ENCODE measurements around the gene PIN1.
"Not testable (repeated sequence)": the region's sequence is repeated elsewhere in the genome, so short reads cannot be mapped to it uniquely, and the experiment has no call there.

Gene PIN1

DNA sequence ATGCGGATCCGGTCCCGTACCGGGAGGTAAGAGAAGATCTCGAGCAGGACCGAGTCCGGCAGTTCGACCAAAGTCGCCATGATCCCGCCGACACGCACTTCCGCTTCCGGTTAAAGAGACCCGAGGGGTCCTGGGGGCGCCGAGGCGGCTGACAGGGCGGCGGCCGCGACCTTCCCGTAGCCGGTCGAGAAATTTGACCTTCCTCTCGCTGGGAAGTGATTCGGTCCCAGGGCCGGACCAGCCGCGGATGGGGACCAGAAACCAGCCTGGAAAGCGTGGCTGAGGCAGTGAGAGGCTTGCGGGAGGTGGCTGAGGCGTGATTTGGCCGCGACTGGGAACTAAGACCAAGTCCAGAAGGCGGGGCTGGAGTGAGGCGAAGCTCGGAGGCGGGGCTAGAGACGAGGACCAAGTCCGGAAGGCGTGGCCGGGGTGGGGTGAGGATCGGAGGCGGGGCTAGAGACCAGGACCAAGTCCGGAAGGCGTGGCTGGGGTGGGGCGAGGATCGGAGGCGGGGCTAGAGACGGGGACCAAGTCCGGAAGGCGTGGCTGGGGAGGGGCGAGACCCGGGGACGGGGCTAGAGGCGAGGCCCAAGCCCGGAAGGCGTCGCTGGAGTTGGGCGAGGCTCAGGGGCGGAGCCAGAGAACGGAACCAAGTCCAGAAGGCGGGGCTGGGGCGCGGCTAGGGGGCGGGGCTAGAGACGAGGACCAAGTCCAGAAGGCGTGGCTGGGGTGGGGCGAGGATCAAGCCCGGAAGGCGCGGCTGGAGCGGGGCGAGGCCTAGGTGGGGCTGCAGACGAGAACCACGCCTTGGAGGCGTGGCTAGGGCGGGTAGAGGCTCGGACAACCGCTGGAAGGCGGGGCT lies 16.2 kb upstream of the PIN1 start, which contains the start of gene FBXL12:
Gene FBXL12 (minus strand): TSS at position 346 of the 862 bp plus-strand sequence. CDS start 266 bp downstream, at position 80.
- DNase-seq = peak; percentile 100

DNA sequence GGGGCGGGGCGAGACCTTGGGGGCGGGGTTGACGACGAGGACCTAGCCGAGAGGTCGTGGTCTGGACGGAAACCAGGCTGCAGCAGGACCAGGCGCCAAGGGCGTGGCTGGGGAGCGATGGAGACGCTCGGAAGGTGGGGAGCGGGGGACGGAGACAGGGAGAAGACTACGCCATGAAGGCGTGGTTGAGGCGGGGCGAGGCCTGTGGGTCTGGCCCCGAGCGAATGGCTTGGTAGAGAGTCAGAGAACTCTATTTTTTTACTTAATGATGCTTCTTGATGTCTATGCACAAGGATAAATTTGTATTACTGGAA lies 15.6 kb upstream of the PIN1 start:
- DNase-seq = no peak

DNA sequence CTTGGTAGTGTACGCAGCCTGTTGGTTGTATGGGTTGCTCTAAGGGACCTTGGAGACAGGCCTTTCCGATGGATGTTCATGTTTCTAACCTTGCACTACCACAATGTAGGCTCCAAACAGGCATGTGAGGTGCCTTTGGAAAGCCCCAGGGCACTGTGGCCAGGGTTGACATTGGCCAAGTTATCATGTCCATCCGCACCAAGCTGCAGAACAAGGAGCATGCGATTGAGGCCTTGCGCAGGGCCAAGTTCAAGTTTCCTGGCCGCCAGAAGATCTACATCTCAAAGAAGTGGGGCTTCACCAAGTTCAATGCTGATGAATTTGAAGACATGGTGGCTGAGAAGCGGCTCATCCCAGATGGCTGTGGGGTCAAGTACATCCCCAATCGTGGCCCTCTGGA lies 15.1 kb upstream of the PIN1 start:
- not testable (repeated sequence) for DNase-seq

DNA sequence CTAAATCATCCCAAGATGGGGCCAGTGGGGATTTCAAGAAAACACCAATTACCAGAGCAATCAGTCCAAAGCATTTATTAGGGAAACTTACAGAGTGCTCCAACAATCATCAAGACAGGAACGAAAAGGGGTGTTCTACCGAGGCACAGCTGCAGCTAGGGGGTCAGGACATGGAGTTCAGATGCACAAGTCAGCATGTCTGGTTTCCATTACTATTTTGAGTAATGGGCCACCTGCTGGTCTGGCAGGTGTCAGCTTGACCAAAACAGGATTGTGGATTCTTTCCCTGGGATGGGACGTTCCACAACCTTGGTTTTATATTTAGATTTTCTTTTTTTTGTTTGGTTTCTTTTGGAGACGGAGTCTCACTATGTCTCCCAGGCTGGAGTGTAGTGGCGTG lies 11.3 kb upstream of the PIN1 start:
- no peak for DNase-seq

DNA sequence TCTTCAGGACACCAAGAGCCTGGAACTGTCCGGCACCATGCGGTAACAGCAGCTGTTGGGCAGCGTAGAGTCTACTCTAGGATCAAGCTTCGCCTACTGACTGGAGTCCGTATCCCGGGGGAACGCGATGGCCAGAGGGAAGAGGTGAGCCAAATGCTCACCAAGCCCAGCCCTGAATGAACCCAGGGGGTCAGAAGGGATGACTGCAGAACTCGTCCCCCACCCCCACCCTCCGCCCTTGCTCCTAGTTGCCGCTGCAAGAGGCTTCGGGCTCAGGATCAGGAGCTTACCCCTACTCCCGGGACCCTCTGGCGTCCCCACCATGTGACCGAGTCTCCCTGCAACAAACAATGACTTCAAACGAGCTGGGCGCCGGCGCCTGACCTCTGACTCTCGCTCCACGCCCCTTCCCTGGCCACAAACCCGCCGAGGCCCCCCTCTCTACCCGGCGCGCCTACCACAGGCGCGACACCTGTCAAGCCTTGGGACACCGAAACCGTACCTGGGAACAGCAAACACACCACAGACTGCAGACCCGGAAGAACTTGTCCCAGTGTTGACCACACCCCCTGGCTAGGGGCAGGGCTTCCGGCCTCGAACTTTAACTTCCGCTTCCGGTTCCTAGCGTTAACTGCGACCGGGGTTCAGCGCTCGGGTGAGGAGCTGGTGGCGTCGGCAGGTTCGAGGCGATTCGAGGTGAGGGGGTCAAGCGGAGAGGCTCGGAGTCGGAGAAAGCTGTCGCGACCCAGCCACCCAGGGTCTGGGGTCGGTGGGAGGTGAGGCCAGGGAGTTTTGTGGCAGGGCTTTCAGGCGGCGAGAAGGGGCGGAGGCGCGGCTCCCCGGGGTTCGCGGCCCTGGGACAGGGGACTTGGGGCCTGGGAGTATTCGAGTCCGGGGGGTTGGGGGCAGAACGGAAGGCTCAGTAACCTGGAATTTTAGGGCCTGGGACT lies 7.6 kb upstream of the PIN1 start, which contains the start of gene UBL5:
Gene UBL5 (plus strand): TSS at position 630 of the 950 bp plus-strand sequence. CDS start 420 bp downstream, outside the sequence.
- DNase-seq = peak; percentile 91 to 94 (median 93)

DNA sequence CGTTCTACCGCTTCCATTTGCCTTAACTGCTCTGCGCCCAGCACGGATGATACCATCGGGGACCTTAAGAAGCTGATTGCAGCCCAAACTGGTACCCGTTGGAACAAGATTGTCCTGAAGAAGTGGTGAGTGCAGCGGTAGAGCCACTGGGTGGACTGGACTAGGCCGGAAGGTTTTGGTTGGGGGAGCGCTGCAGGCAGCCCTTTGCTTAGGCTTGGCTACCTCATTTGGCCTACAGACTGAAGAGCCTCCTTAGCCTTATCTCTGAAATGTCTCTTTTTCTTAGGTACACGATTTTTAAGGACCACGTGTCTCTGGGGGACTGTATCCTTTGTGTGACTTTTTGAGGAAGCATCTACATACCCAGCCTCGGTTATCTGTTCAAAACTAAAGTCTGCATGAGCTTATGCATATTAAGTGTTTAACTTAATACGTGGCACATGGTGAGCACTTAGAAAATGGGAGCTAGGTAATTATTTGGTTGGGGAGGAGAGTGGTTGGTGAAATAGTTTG lies 6.5 kb upstream of the PIN1 start:
- no peak for DNase-seq

DNA sequence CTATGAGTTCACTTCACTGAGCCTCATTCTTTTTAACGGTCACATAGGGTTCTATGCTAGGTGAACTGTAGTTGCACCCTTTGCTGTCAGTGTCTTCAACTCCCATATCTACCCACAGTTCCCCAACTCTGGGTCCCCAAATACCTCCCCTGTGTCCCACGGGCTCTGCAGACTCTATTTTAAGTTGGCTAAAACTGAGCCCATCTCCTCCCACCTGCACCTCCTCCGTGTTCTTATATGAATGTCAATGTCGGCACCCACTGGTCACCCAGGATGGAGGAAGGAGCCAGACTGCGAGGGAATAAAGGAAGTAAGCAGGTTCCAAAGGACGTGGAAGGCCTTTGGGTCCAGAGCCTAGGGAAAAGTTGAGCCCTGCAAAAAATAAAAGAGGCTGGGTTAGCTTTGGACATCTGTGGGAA lies 802 bp upstream of the PIN1 start:
- DNase-seq = no peak

DNA sequence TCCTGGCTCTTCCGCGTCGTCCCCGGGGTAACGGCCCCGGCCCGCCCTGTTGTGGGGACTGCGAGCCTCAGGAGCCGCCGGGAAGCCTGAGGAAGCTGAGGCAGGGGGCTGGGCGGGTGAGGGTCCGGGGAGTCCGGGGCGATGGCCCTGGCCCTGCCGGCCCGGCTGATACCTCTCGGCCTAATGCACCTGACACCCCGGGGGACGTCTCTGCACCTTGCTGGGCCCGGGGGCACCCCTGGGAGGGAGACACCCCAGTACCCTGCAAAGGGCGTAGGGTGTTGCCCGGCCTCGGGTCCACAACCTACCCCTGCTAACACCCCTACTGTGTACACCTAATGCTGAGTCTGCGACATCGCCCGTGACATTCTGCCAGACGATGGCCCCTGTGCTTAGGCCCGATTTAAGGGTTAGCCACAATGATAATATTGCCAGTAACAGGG lies 410 bp downstream of the PIN1 start:
- DNase-seq = no peak

DNA sequence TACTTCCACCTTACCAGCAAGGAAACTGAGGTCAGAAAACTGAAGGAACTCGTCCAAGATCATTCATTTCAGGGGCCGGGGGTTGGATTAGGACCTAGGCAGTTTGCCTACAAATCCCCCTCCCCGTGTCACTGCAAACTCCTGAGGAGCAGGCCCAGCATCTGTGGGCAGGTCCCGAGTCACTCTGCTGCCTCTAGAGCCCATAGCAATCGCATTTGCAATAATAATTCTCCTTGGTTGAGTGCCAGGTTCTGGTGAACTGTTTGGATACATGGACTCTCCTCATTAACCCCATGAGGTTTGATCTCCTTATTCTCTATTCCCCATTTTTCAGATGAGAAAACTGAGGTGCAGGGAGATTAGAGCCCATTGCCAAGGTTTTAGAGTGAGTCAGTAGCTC lies 903 bp downstream of the PIN1 start:
- DNase-seq = peak in 1 of 3 donors; percentile 22

DNA sequence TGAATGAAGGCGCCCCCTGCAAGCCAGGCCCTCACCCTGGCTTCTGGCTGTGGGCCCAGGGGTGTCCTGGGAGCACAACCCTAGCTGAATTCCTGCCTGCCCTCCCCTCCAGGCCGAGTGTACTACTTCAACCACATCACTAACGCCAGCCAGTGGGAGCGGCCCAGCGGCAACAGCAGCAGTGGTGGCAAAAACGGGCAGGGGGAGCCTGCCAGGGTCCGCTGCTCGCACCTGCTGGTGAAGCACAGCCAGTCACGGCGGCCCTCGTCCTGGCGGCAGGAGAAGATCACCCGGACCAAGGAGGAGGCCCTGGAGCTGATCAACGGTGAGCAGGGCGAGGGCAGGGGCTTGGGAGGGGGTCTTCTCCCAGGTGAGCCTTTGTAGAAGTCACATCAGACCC lies 3.2 kb downstream of the PIN1 start:
- no peak for DNase-seq

DNA sequence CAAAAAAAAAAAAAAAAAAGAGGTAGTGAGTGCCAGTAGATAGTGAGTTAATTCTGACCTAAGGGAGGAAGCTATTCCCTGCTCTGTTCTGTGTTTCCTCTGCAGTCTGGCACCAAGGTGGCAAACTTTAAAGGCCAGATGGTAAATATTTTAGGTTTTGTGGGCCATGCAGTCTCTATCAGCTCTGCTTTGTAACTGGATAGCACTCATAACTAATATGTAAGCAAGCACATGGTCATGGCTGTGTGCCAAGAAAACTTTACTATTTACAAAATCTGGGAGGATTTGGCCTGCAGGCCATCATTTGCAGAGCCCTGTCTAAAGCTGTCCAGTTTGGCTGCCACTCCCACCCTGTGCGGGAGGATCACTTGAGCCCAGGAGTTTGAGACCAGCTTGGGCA lies 4.3 kb downstream of the PIN1 start:
- DNase-seq = no peak

DNA sequence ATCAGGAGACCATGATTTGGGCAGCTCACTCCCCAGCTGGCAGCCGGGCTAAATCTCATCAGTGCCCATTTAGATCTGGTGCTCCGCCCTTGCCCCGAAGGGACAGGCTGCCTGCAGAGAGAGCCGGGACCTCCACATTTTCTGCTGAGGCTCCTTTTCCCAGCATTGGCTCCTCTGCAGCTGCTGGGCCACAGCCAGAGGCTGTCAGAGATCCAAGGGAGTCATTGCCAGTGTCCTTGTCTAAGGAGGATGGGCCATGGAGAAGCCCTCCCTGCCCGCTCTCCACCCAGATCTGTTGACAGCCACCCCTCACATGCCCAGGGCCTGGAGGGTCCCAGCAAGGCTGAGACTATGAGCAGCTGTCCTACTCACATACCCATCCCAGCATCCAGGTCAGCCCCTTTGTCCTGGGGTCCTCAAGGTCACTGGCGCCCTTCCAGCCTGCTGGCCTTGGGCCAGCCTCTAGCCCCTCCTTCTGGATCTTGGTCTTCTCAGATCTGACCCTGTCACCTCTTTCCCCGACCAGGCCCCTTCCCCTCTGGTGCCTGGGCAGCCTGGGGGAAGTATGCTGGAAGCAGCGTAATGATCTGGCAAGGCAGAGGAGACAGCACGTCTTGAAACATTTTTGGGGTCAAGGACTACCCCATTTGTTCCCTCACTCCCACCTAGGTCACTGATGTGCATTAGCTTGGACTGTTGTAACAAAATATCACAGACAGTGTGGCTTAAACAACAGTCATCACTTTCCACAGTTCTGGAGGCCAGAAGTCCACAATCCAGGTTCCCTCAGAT lies 7.9 kb downstream of the PIN1 start:
- no peak for DNase-seq

DNA sequence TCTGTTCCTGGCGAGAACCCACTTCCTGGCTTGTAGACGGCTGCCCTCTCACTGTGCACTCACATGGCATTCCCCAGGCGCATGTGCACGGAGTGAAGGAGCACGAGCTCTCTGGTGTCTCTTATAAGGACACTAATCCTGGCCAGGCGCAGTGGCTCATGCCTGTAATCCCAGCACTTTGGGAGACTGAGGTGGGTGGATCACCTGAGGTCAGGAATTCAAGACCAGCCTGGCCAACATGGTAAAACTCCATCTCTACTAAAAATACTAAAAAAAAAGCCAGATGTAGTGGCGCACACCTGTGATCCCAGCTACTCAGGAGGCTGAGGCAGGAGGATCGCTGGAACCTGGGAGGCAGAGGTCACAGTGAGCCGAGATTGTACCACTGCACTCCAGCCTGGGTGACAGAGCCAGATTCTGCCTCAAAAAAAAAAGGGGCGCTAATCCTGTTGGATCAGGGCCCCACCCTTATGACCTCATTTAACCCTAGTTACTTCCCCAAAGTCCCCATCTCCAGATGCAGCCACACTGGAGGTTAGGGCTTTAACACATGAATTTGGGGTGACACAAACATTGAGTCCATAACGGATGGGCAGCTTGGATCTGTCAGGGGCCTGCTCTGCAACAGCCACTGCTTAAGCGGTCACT lies 8.6 kb downstream of the PIN1 start:
- DNase-seq = not testable (repeated sequence)

DNA sequence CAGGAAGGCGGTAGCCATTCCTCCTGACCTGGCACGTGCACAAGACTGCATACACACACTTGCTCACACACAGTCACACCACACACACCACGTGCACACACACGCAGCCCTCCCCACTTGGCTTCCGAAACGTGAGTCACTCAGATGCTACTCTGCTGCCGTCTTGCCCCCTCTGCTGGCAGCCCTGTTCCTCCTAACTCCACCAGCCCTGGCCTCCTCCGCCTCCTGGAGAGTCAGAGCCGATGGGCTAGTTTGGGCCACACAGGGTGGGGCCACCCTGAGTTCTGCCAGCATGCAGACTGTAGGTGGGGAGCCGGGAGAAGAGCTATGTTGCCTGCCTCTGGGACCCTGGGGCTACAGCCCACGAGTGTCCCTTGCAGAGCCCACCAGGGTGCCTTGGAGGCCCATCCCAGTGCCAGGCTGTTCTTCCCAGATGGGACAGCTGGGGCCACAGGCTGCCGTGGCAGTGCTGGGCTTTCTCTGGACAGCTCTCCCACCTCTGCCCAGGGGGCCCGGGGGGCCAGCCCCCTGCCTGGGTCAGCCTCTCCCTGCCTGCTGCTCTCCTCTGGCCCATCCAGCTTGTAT lies 12.1 kb downstream of the PIN1 start:
- DNase-seq = peak; percentile 25 to 41 (median 41)

DNA sequence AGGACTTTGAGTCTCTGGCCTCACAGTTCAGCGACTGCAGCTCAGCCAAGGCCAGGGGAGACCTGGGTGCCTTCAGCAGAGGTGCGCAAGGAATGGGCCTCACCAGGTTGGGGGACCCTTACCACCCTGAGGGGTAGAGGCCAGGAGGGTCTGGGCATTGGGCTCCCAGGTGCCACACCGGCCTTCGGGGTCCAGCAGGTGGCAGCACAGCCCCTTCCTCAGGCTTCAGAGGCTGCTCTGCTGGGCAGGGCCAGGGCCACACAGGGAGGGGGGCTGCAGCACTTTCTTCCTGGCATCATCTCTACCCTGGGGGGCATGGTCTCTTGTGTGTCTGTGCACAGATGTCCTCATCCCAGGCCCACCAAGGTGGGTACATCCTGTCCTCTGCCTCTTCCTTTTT lies 12.9 kb downstream of the PIN1 start:
- DNase-seq = peak in 2 of 3 donors; percentile 5 to 33

DNA sequence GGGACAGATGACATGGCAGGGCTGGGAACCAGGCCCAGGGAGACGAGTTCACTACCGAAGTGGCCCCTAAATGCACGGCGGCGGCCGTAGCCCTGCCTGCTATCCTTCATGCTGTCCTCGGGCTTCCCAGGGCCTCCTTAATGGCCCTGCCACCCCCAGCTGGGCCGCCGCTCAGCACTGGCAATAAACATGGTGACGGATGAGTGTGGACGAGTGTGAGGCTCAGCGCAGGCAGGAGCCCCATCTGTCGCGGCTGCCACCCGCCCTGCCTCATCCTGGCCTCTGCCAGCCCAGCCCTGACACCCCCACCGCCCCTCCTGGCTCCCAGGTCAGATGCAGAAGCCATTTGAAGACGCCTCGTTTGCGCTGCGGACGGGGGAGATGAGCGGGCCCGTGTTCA lies 13.6 kb downstream of the PIN1 start:
- no peak for DNase-seq

DNA sequence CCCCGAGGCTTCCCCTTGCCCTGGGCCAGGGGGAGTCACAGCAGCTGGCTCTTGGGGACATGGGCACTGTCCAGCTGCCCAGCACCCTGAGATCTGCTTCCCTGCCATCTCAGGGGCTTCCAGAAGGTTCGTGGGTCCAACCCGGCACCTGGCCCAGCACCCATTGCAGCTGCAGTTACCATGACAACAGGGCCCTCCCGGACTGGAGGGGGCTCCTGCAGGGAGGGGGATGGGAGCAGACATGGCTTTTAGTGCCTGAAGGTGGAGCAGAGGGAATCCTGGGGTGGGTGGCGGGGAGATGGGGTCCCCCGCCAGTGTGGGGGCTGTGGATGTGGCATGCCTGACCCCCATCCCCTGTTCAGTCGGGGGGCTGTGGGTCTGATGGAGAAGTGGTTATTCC lies 14.7 kb downstream of the PIN1 start:
- DNase-seq = no peak

DNA sequence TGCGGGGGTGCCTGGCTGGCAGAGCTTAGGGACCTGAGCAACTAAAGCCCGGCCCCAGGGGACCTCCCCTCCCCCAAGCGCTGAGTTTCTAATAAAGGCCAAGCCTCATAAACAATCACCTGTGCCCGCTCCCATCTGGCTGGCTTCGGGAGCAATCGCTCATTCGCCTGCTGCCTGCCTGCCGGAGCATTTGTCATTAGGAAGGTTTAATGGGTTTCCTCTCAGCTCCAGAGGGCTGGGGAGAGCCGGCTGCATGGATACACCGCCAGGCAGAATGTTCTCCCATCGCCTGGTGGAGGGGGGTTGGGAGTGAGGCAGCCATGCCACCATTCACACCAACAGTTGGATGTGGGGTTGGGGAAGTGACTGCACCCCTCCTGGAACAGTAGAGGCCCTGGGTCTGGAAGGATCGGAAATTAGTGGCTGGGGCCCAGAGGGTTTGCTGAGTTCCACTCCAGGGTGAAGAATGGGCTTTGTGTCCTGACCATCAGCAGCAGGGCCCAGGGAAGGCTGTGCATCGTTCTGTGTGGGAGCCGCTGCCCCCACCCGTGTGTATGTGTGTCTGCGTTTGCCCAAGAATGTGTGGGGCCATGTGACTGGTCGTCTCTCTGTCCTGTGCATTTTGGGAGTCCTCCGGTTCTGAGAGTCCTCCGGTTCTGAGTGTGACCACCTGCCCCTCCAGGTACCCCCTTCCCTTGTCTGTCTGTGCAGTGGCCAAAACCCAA lies 15.3 kb downstream of the PIN1 start:
- DNase-seq = no peak

DNA sequence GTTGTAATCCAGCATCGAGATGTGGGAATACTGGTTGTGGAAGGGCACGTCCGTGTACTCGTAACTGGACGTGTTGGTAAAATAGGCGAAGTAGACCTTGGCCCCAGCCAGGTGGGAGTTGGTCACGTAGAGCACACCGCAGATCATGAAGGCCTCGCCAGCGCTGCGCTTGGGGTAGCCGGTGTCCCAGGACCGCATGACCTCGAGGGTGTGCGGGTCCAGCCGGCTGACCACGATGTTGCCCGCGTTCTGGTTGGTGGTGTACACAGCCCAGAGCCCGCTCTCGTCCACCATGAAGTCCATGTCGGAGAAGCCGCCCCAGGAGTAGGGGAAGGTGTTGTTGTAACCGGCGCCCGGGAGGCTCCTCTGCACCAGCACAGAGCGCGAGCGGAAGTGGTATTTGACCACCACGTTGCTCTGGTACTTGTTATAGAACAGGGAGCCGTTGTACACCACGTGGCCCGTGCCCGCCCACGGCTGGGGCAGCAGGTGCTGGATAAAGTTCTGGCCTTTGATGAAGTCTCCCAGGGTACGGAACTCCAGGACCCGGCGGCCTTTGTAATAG lies 19.2 kb downstream of the PIN1 start:
- no peak for DNase-seq

DNA sequence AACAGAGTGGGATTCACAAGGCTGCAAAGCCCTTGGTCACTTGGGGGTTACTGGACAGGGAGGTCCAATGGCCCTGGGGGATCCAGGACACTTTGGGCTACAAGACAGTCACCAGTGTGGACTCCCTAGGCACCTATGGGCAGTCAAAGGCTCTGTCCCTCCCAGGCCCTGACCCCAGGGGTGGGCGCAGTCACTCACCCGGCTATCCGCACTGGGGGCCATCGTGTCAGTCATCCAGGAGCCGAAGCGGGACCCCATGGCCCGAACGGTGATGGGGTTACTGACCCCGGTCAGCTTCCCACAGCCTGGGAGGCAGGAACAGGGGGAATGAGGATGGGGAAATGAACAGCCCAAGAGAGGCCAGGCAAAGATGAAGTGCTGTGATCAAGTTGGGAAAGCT lies 21.5 kb downstream of the PIN1 start:
- no peak for DNase-seq

All from suppressor macrophage treated with lipopolysaccharide for 1 hour (primary cell).